ENCODE data around the gene EMP2. TPM values are rescaled to one million over a fixed set of nuclear protein-coding genes. Genes with fewer than 3 reads are reported as not detected.

EMP2 gene
- total RNA-seq, 2 experiments from 2014 or later = not detected

DNA sequence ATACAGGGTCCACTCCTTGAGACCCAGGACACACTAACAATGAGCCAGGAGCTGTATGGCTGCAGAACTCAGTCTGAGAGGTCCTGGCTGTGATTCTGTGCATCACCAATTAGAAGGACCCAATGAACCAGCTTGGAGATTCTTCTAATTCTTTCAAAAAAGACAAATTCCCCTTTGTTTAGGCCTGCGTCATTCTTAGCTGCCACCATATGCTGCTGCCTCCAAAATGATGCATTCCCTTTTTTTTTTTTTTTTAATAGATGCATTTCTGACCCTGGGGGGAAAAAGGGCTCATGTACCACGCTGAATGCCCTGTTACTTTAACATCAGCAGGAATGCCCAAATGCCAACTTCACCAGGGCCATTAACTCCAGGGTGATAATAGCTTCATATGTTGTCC, 28.5 kb downstream of the EMP2 start:
- CTCF ChIA-PET (ENCODE audit: unreplicated experiment) = no interaction called here

DNA sequence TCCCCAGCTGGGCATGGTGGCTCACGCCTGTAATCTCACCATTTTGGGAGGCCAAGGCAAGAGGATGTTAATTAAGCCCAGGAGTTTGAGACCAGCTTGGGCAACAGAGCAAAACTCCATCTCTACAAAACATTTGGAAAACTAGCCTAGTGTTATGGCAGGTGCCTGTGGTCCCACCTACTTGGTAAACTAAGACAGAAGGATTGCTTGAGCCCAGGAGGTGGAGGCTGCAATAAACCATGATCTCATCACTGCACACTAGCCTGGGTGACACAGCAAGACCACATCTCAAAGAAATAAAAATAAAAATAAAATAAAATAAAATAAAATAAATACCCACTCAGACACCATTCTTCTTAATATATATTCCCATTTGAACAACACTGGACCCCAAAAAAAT, 32.0 kb downstream of the EMP2 start:
- POLR2A ChIA-PET = no interaction called here
- Histone ChIP-seq H2AFZ (ENCODE audit: low read length) (no peak overlapping the region), H3K4me2 (ENCODE audit: low read length) (no peak overlapping the region), H3K9me2 (ENCODE audit: insufficient read depth, low read length) (no peaks in the 10 kb centered on the region), H4K20me1 (ENCODE audit: insufficient read depth, low read length) (no peaks in the 10 kb centered on the region), H3K4me3 (ENCODE audit: low read depth, low read length, poor library complexity, severe bottlenecking) (no peak overlapping the region), H3K79me2 (ENCODE audit: insufficient read depth, low read depth, low read length) (no peaks in the 10 kb centered on the region), H3K27ac (ENCODE audit: low read depth, low read length, poor library complexity, severe bottlenecking) (no peak overlapping the region), H3K36me3 (ENCODE audit: insufficient read depth, low read length) (no peaks in the 10 kb centered on the region), H3K9me3 (ENCODE audit: low read length) (no peaks in the 10 kb centered on the region), H3K4me1 (ENCODE audit: insufficient read depth, low read length, poor library complexity, severe bottlenecking) (peaks cover 8% of the 10 kb centered on the region)
- DNase-seq (ENCODE audit: low spot score) = no peak
- no TSS peak for BruUV-seq (replicated peaks)
- intact Hi-C loops (cut with micrococcal nuclease; ENCODE audit: unreplicated experiment) = no loop called here
- CTCF ChIA-PET (ENCODE audit: unreplicated experiment) = no interaction called here
- TF ChIP-seq EZH2phosphoT487 (IDR thresholded peaks at IDR 0.05; ENCODE audit: borderline replicate concordance, low read depth, low read length) = no peak
- TF ChIP-seq, protein P1, sequence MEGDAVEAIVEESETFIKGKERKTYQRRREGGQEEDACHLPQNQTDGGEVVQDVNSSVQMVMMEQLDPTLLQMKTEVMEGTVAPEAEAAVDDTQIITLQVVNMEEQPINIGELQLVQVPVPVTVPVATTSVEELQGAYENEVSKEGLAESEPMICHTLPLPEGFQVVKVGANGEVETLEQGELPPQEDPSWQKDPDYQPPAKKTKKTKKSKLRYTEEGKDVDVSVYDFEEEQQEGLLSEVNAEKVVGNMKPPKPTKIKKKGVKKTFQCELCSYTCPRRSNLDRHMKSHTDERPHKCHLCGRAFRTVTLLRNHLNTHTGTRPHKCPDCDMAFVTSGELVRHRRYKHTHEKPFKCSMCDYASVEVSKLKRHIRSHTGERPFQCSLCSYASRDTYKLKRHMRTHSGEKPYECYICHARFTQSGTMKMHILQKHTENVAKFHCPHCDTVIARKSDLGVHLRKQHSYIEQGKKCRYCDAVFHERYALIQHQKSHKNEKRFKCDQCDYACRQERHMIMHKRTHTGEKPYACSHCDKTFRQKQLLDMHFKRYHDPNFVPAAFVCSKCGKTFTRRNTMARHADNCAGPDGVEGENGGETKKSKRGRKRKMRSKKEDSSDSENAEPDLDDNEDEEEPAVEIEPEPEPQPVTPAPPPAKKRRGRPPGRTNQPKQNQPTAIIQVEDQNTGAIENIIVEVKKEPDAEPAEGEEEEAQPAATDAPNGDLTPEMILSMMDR (conservative IDR thresholded peaks at IDR 0.05; ENCODE audit: low read length) = no peak

More for the DNA sequence above, 28.5 kb downstream of the EMP2 start:
- TF ChIP-seq, protein P1 (conservative IDR thresholded peaks at IDR 0.05; ENCODE audit: low read length) = no peak
- TF ChIP-seq EZH2phosphoT487 (IDR thresholded peaks at IDR 0.05; ENCODE audit: borderline replicate concordance, low read depth, low read length) = no peak
- no peak overlapping the region for H3K4me2 ChIP-seq (ENCODE audit: low read length)
- no peak overlapping the region for H3K27ac ChIP-seq (ENCODE audit: low read depth, low read length, poor library complexity, severe bottlenecking)
- no peak overlapping the region for H2AFZ ChIP-seq (ENCODE audit: low read length)
- H3K4me1 ChIP-seq (ENCODE audit: insufficient read depth, low read length, poor library complexity, severe bottlenecking) = peaks cover 8% of the 10 kb centered on the region
- H3K79me2 ChIP-seq (ENCODE audit: insufficient read depth, low read depth, low read length) = no peaks in the 10 kb centered on the region
- no peak overlapping the region for H3K4me3 ChIP-seq (ENCODE audit: low read depth, low read length, poor library complexity, severe bottlenecking)
- H3K9me3 ChIP-seq (ENCODE audit: low read length) = no peaks in the 10 kb centered on the region
- H3K9me2 ChIP-seq (ENCODE audit: insufficient read depth, low read length) = no peaks in the 10 kb centered on the region
- DNase-seq (ENCODE audit: low spot score) = no peak
- BruUV-seq (replicated peaks) = no TSS peak
- H4K20me1 ChIP-seq (ENCODE audit: insufficient read depth, low read length) = no peaks in the 10 kb centered on the region
- POLR2A ChIA-PET = interaction anchor here (0.7 to 1.0 kb wide), 2 partner anchors 11 to 16 kb away, joined by 3 to 4 read pairs; no protein-coding TSS in a partner anchor
- intact Hi-C loops (cut with micrococcal nuclease; ENCODE audit: unreplicated experiment) = no loop called here
- no peaks in the 10 kb centered on the region for H3K36me3 ChIP-seq (ENCODE audit: insufficient read depth, low read length)

GRCh38 chr16:10547708-10548107, 32.7 kb downstream of the EMP2 start:
- intact Hi-C loops (cut with micrococcal nuclease; ENCODE audit: unreplicated experiment) = no loop called here
- Histone ChIP-seq H3K9me3 (ENCODE audit: low read length) (no peaks in the 10 kb centered on the region), H2AFZ (ENCODE audit: low read length) (no peak overlapping the region), H3K9me2 (ENCODE audit: insufficient read depth, low read length) (no peaks in the 10 kb centered on the region), H3K27ac (ENCODE audit: low read depth, low read length, poor library complexity, severe bottlenecking) (no peak overlapping the region), H3K4me2 (ENCODE audit: low read length) (no peak overlapping the region), H3K36me3 (ENCODE audit: insufficient read depth, low read length) (no peaks in the 10 kb centered on the region), H3K4me1 (ENCODE audit: insufficient read depth, low read length, poor library complexity, severe bottlenecking) (peaks cover 4% of the 10 kb centered on the region), H3K4me3 (ENCODE audit: low read depth, low read length, poor library complexity, severe bottlenecking) (no peak overlapping the region), H4K20me1 (ENCODE audit: insufficient read depth, low read length) (no peaks in the 10 kb centered on the region), H3K79me2 (ENCODE audit: insufficient read depth, low read depth, low read length) (no peaks in the 10 kb centered on the region)
- no peak for DNase-seq (ENCODE audit: low spot score)
- ChIA-PET CTCF (ENCODE audit: unreplicated experiment) (no interaction called here), POLR2A (no interaction called here)
- no TSS peak for BruUV-seq (replicated peaks)
- TF ChIP-seq, protein P1 (conservative IDR thresholded peaks at IDR 0.05; ENCODE audit: low read length) = no peak
- TF ChIP-seq EZH2phosphoT487 (IDR thresholded peaks at IDR 0.05; ENCODE audit: borderline replicate concordance, low read depth, low read length) = no peak

Measured in OCI-LY7 (cell line).